Astrocyte (in vitro differentiated cells and primary cell): ENCODE data around the gene KCNJ16. TPM values are rescaled to one million over a fixed set of nuclear protein-coding genes. Genes with fewer than 3 reads are reported as not detected.

ENCODE experiments used
- DNase-seq: peaks from one replicate; pipeline ENCODE4 v3.0.0-alpha.2; 2010; ENCODE audit warnings: low read depth
- FAIRE-seq: peaks from 2 replicates; lab custom pipeline; 2011; peaks lifted over from hg19 to GRCh38; lab: Jason Lieb, UNC
- H2AFZ ChIP-seq: 2 replicates; pipeline ENCODE4 v1.6.0; 2012; ENCODE audit warnings: low read depth, low read length, inconsistent platforms
- H3K27ac ChIP-seq: 2 replicates; pipeline ENCODE4 v1.5.1; 2011; ENCODE audit warnings: low read depth, low read length, inconsistent platforms
- H3K27me3 ChIP-seq: 2 replicates; pipeline ENCODE4 v1.6.0; 2011; ENCODE audit warnings: low read length, inconsistent platforms; ENCODE audit not compliant: insufficient read depth
- H3K36me3 ChIP-seq: 2 replicates; pipeline ENCODE4 v1.5.1; 2011; ENCODE audit warnings: low read length, inconsistent platforms; ENCODE audit not compliant: insufficient read depth
- H3K4me1 ChIP-seq: 2 replicates; pipeline ENCODE4 v1.5.1; 2011; ENCODE audit warnings: low read length, inconsistent platforms; ENCODE audit not compliant: insufficient read depth
- H3K4me2 ChIP-seq: 2 replicates; pipeline ENCODE4 v1.6.0; 2012; ENCODE audit warnings: low read length, inconsistent platforms
- H3K4me3 ChIP-seq: 2 replicates; pipeline ENCODE4 v1.5.1; 2011; ENCODE audit warnings: low read depth, mild to moderate bottlenecking, low read length, inconsistent platforms; ENCODE audit not compliant: insufficient read depth
- H3K79me2 ChIP-seq: 2 replicates; pipeline ENCODE4 v1.6.0; 2012; ENCODE audit warnings: mild to moderate bottlenecking, low read length, inconsistent platforms; ENCODE audit not compliant: insufficient read depth
- H3K9ac ChIP-seq: 2 replicates; pipeline ENCODE4 v1.6.0; 2012; ENCODE audit warnings: mild to moderate bottlenecking, low read length, inconsistent platforms
- H3K9me3 ChIP-seq: 2 replicates; pipeline ENCODE4 v1.5.1; 2012; ENCODE audit warnings: low read depth, mild to moderate bottlenecking, low read length, inconsistent platforms; ENCODE audit not compliant: insufficient read depth
- H4K20me1 ChIP-seq: 2 replicates; pipeline ENCODE4 v1.6.0; 2012; ENCODE audit warnings: low read length, inconsistent platforms; ENCODE audit not compliant: insufficient read depth
- H3K27ac Mint-ChIP-seq: one replicate; pipeline ENCODE4 v1.8.0; 2021; ENCODE audit warnings: mild to moderate bottlenecking, mixed read lengths; ENCODE audit not compliant: unreplicated experiment
- H3K27me3 Mint-ChIP-seq: one replicate; pipeline ENCODE4 v1.8.0; 2021; ENCODE audit warnings: low read depth, mixed read lengths; ENCODE audit not compliant: unreplicated experiment
- H3K36me3 Mint-ChIP-seq: one replicate; pipeline ENCODE4 v1.8.0; 2021; ENCODE audit warnings: low read depth, mixed read lengths; ENCODE audit not compliant: unreplicated experiment
- H3K4me1 Mint-ChIP-seq: one replicate; pipeline ENCODE4 v1.8.0; 2021; ENCODE audit warnings: low read depth, mixed read lengths; ENCODE audit not compliant: unreplicated experiment
- H3K4me3 Mint-ChIP-seq: one replicate; pipeline ENCODE4 v1.8.0; 2021; ENCODE audit warnings: mild to moderate bottlenecking, moderate library complexity, mixed read lengths; ENCODE audit not compliant: unreplicated experiment
- H3K9me3 Mint-ChIP-seq: one replicate; pipeline ENCODE4 v1.8.0; 2021; ENCODE audit warnings: mild to moderate bottlenecking, mixed read lengths; ENCODE audit not compliant: unreplicated experiment
- CTCF ChIP-seq: IDR thresholded peaks from 2 replicates; pipeline ENCODE4 v1.5.1; 2011; ENCODE audit warnings: low read depth, mild to moderate bottlenecking, inconsistent platforms, low read length, moderate library complexity; ENCODE audit not compliant: insufficient read depth
- EZH2 ChIP-seq: IDR thresholded peaks from 2 replicates; pipeline ENCODE4 v1.6.1; 2012; ENCODE audit warnings: mild to moderate bottlenecking, low read length, inconsistent platforms; ENCODE audit not compliant: insufficient read depth
- total RNA-seq: library from RNA; stranded (reverse); gene quantifications from 2 replicates; pipeline ENCODE4 v1.2.1, GENCODE V29; 2021

The KCNJ16 gene
- total RNA-seq, 1 donor from 2014 or later, result 0.73 TPM

GRCh38 chr17:70132505-70132904, 57.5 kb downstream of the KCNJ16 start:
- Mint-ChIP-seq H3K36me3 (no peaks in the 10 kb centered on the region), H3K27me3 (no peaks in the 10 kb centered on the region), H3K4me1 (peaks cover 7% of the 10 kb centered on the region), H3K9me3 (no peaks in the 10 kb centered on the region), H3K4me3 (no peak overlapping the region), H3K27ac (no peak overlapping the region)
- DNase-seq, result no peak
- Histone ChIP-seq H3K4me1 (peaks cover 6% of the 10 kb centered on the region), H3K79me2 (no peaks in the 10 kb centered on the region), H3K9ac (no peak overlapping the region), H3K4me3 (no peak overlapping the region), H3K27me3 (no peaks in the 10 kb centered on the region), H2AFZ (no peak overlapping the region), H3K27ac (no peak overlapping the region), H3K36me3 (no peaks in the 10 kb centered on the region), H4K20me1 (no peaks in the 10 kb centered on the region), H3K9me3 (no peaks in the 10 kb centered on the region), H3K4me2 (no peak overlapping the region)
- TF ChIP-seq CTCF, result no peak
- no peak for TF ChIP-seq EZH2
- FAIRE-seq, result no peak

- Histone ChIP-seq H3K36me3 (no peaks in the 10 kb centered on the region), H2AFZ (no peak overlapping the region), H3K79me2 (no peaks in the 10 kb centered on the region), H3K4me1 (peaks cover 20% of the 10 kb centered on the region), H3K9me3 (no peaks in the 10 kb centered on the region), H3K9ac (no peak overlapping the region), H3K27me3 (no peaks in the 10 kb centered on the region), H3K27ac (no peak overlapping the region), H3K4me3 (no peak overlapping the region), H4K20me1 (no peaks in the 10 kb centered on the region), H3K4me2 (no peak overlapping the region)
- no peak for DNase-seq
- Mint-ChIP-seq H3K36me3 (no peaks in the 10 kb centered on the region), H3K27ac (no peak overlapping the region), H3K9me3 (no peaks in the 10 kb centered on the region), H3K27me3 (no peaks in the 10 kb centered on the region), H3K4me3 (no peak overlapping the region), H3K4me1 (peaks cover 17% of the 10 kb centered on the region)
- TF ChIP-seq CTCF (no peak), EZH2 (no peak)
- no peak for FAIRE-seq
Measured at GRCh38 chr17:70134042-70134441, 59.0 kb downstream of the KCNJ16 start.

GRCh38 chr17:70134777-70135176, 59.8 kb downstream of the KCNJ16 start:
- Histone ChIP-seq H2AFZ (no peak overlapping the region), H3K36me3 (no peaks in the 10 kb centered on the region), H3K27ac (no peak overlapping the region), H4K20me1 (no peaks in the 10 kb centered on the region), H3K4me1 (peaks cover 20% of the 10 kb centered on the region), H3K4me3 (no peak overlapping the region), H3K9me3 (no peaks in the 10 kb centered on the region), H3K27me3 (no peaks in the 10 kb centered on the region), H3K9ac (no peak overlapping the region), H3K79me2 (no peaks in the 10 kb centered on the region), H3K4me2 (no peak overlapping the region)
- FAIRE-seq, result no peak
- H3K4me3 Mint-ChIP-seq, result no peak overlapping the region
- peaks cover 17% of the 10 kb centered on the region for H3K4me1 Mint-ChIP-seq
- DNase-seq, result no peak
- H3K9me3 Mint-ChIP-seq, result no peaks in the 10 kb centered on the region
- TF ChIP-seq EZH2, result no peak
- TF ChIP-seq CTCF, result no peak
- H3K27ac Mint-ChIP-seq, result no peak overlapping the region
- no peaks in the 10 kb centered on the region for H3K27me3 Mint-ChIP-seq
- H3K36me3 Mint-ChIP-seq, result no peaks in the 10 kb centered on the region
